HCT116 (cell line): ENCODE results near the gene HDAC8. TPM values are rescaled to one million over a fixed set of nuclear protein-coding genes. Genes with fewer than 3 reads are reported as not detected.

ENCODE experiments used
- ATAC-seq: fragments of 200-7000 bp; cut with Tn5 transposase; 2 replicates; pipeline ENCODE4 v1.9.1; 2020; ENCODE audit warnings: mild to moderate bottlenecking, moderate library complexity
- BruUV-seq: library from RNA; stranded (reverse); fragments of 400-500 nt; replicated peaks from 2 replicates; lab custom pipeline; 2021; lab: Mats Ljungman, UMichigan
- CTCF ChIA-PET: fragments of 300-600 bp; sonication (Branson Sonifier 250); formaldehyde crosslinking; loops from one replicate; lab custom pipeline; 2021; ENCODE audit warnings: antibody characterized with exemption; lab: Charles Lee
- POLR2A ChIA-PET: fragments of 300-600, 350-600 bp; sonication (Branson Sonifier 250); formaldehyde crosslinking; loops from one replicate; lab custom pipeline; 2021; ENCODE audit warnings: antibody characterized with exemption; lab: Charles Lee
- RAD21 ChIA-PET, 2 experiments: fragments of 300-600 bp; sonication (Branson Sonifier 250); formaldehyde crosslinking; loops; one replicate each; lab custom pipeline; 2023; ENCODE audit warnings: low total read pairs in 2 of 2; ENCODE audit not compliant: uncharacterized antibody in 2 of 2, unreplicated experiment in 2 of 2, low non-redundant PET in 1 of 2; lab: Charles Lee
- DNase-seq: peaks from one replicate; pipeline ENCODE4 v3.0.0-alpha.2; 2010; ENCODE audit warnings: low read depth, low spot score
- H2AFZ ChIP-seq: fragments of 200-600 bp; shearing (Covaris generic), sonication (generic); 2 replicates; pipeline ENCODE4 v1.6.1; 2017; ENCODE audit warnings: low read depth, mixed run types, mixed read lengths, antibody characterized with exemption, low read length; ENCODE audit not compliant: poor library complexity, severe bottlenecking
- H3K27ac ChIP-seq: 2 replicates; pipeline ENCODE4 v1.5.1; 2012; ENCODE audit warnings: low read depth, low read length
- H3K27me3 ChIP-seq: fragments of 200-600 bp; sonication (generic); 2 replicates; pipeline ENCODE4 v1.6.1; 2016; ENCODE audit warnings: mixed run types, low read length, mixed read lengths; ENCODE audit not compliant: insufficient read depth
- H3K36me3 ChIP-seq, 2 experiments: fragments of 200-500 bp in 1 of 2; fragments of 200-600 bp in 1 of 2; sonication (Bioruptor generic) in 1 of 2; sonication (generic) in 1 of 2; 2 replicates each; pipeline versions ENCODE4 v1.5.1 to v1.6.1; 2014 to 2016; ENCODE audit warnings: low read length in 2 of 2, inconsistent platforms in 1 of 2, mixed read lengths in 1 of 2, mixed run types in 1 of 2; ENCODE audit not compliant: insufficient read depth in 2 of 2, control insufficient read depth in 1 of 2
- H3K4me1 ChIP-seq, 2 experiments: fragments of 200-600 bp in 1 of 2; sonication (generic) in 1 of 2; 2 replicates each; pipeline versions ENCODE4 v1.5.1 to v1.6.1; 2012 to 2017; ENCODE audit warnings: low read length in 2 of 2, inconsistent platforms in 1 of 2, mild to moderate bottlenecking in 1 of 2, mixed read lengths in 1 of 2, mixed run types in 1 of 2, moderate library complexity in 1 of 2; ENCODE audit not compliant: insufficient read depth in 2 of 2, control insufficient read depth in 1 of 2
- H3K4me2 ChIP-seq: fragments of 200-600 bp; sonication (generic); 2 replicates; pipeline ENCODE4 v1.6.1; 2017; ENCODE audit warnings: mixed run types, low read length, mixed read lengths
- H3K4me3 ChIP-seq, 2 experiments: fragments of 200-600 bp in 1 of 2; sonication (generic) in 1 of 2; replicated peaks in 1 of 2; 2 replicates each; pipeline ENCODE4 v1.5.1; 2011 to 2016; ENCODE audit warnings: low read length in 2 of 2, control low read depth in 1 of 2, low read depth in 1 of 2, mild to moderate bottlenecking in 1 of 2, mixed read lengths in 1 of 2, mixed run types in 1 of 2
- H3K79me2 ChIP-seq: fragments of 200-600 bp; sonication (generic); 2 replicates; pipeline ENCODE4 v1.6.1; 2017; ENCODE audit warnings: mild to moderate bottlenecking, mixed run types, low read length, moderate library complexity, mixed read lengths; ENCODE audit not compliant: insufficient read depth
- H3K9ac ChIP-seq: fragments of 200-600 bp; sonication (generic); 2 replicates; pipeline ENCODE4 v1.6.1; 2016; ENCODE audit warnings: low read length, mixed read lengths
- H3K9me2 ChIP-seq: fragments of 200-600 bp; sonication (generic), shearing (Covaris generic); 2 replicates; pipeline ENCODE4 v1.6.1; 2017; ENCODE audit warnings: mixed run types, mild to moderate bottlenecking, moderate library complexity; ENCODE audit not compliant: insufficient read depth
- H3K9me3 ChIP-seq, 2 experiments: fragments of 200-500 bp in 1 of 2; fragments of 200-600 bp in 1 of 2; sonication (Bioruptor generic) in 1 of 2; sonication (generic) in 1 of 2; 2 replicates each; pipeline ENCODE4 v1.6.1; 2014 to 2017; ENCODE audit warnings: low read length in 2 of 2, mixed read lengths in 2 of 2, inconsistent platforms in 1 of 2, low read depth in 1 of 2, mild to moderate bottlenecking in 1 of 2, mixed run types in 1 of 2, moderate library complexity in 1 of 2; ENCODE audit not compliant: control insufficient read depth in 1 of 2, insufficient read depth in 1 of 2
- H4K20me1 ChIP-seq: fragments of 200-600 bp; sonication (generic), shearing (Covaris generic); 2 replicates; pipeline ENCODE4 v1.6.1; 2017; ENCODE audit warnings: mixed run types, mild to moderate bottlenecking, moderate library complexity; ENCODE audit not compliant: insufficient read depth
- CBX3 ChIP-seq: IDR thresholded peaks from 2 replicates; pipeline ENCODE4 v1.6.1; 2012; ENCODE audit warnings: low read depth
- JUND ChIP-seq: IDR thresholded peaks from 2 replicates; pipeline ENCODE4 v1.6.1; 2012
- MAX ChIP-seq: IDR thresholded peaks from 2 replicates; pipeline ENCODE4 v1.6.1; 2012
- POLR2AphosphoS5 ChIP-seq: IDR thresholded peaks from 2 replicates; pipeline ENCODE4 v1.6.1; 2011; ENCODE audit warnings: mild to moderate bottlenecking, low read depth, low read length, moderate library complexity
- RAD21 ChIP-seq: IDR thresholded peaks from 2 replicates; pipeline ENCODE4 v1.6.1; 2012; ENCODE audit warnings: low read depth, mild to moderate bottlenecking
- SIN3A ChIP-seq: IDR thresholded peaks from 2 replicates; pipeline ENCODE4 v1.6.1; 2012; ENCODE audit warnings: low read depth
- SP1 ChIP-seq: IDR thresholded peaks from 2 replicates; pipeline ENCODE4 v1.6.1; 2012; ENCODE audit warnings: low read depth
- TCF7L2 ChIP-seq: IDR thresholded peaks from 2 replicates; pipeline ENCODE4 v1.7.0; 2011; ENCODE audit warnings: borderline replicate concordance, inconsistent platforms; ENCODE audit not compliant: insufficient read depth, insufficient read length; ENCODE audit errors: extremely low read depth
- ZNF274 ChIP-seq: fragments of 200-500 bp; sonication (Bioruptor generic); IDR thresholded peaks from 2 replicates; pipeline ENCODE4 v1.6.1; 2014; ENCODE audit warnings: mild to moderate bottlenecking, low read depth, low read length, inconsistent platforms
- intact Hi-C: fragments of 100-400 bp; cut with micrococcal nuclease; formaldehyde crosslinking; loops from 2 replicates; pipeline ENCODE4 v1.10.0; 2022
- total RNA-seq: library from RNA; stranded (reverse); gene quantifications from one replicate; pipeline ENCODE4 v1.2.1, GENCODE V29; 2021; ENCODE audit not compliant: unreplicated experiment

Gene HDAC8
- total RNA-seq, 1 experiment from 2014 or later: 24.1 TPM

- H3K9me3 ChIP-seq: no peaks in the 10 kb centered on the region
- H3K9me2 ChIP-seq: no peaks in the 10 kb centered on the region
- H3K9ac ChIP-seq: peak overlapping the region; percentile 50
- no TSS peak for BruUV-seq
- TF ChIP-seq CBX3 (peak; percentile 52; the same call in 1 of the 2 replicates), POLR2AphosphoS5 (0 out of 2 replicates have a peak, but pooled peaks have one; percentile 14), MAX (peak; percentile 37; the same call in 1 of the 2 replicates), SP1 (peak; percentile 88), ZNF274 (no peak), JUND (peak; percentile 27), SIN3A (no peak), RAD21 (0 out of 2 replicates have a peak, but pooled peaks have one; percentile 2), TCF7L2 (peak; percentile 14)
- TF ChIP-seq, all 23 proteins: peak for 7
- H3K4me2 ChIP-seq: peak overlapping the region; percentile 84
- POLR2A ChIA-PET: interaction anchor here (1.4 kb wide), 1 partner anchor 30 kb away, joined by 3 read pairs; the partner anchor contains the start of gene RPS4X
- CTCF ChIA-PET: interaction anchor here (2.0 kb wide), 1 partner anchor 9 kb away, joined by 5 read pairs; no protein-coding TSS in a partner anchor
- RAD21 ChIA-PET: interaction anchor here in 1 of 2 experiments (0.5 kb wide), 1 partner anchor 62 kb away, joined by 3 read pairs; no protein-coding TSS in a partner anchor
- no peaks in the 10 kb centered on the region for H4K20me1 ChIP-seq
- H3K27ac ChIP-seq: no peak overlapping the region
- H2AFZ ChIP-seq: no peak overlapping the region
- H3K4me1 ChIP-seq: peaks cover 2 to 22% of the 10 kb centered on the region in 2 experiments; a peak in 3 of 4 replicates
- ATAC-seq (peak; percentile 66), DNase-seq (peak; percentile 22)
- no peaks in the 10 kb centered on the region for H3K79me2 ChIP-seq
- peak overlapping the region; percentile 51 to 60 for H3K4me3 ChIP-seq
- H3K36me3 ChIP-seq: no peaks in the 10 kb centered on the region
- intact Hi-C loops: loop anchor here (10.0 kb wide), 1 partner anchor 238 kb away; no protein-coding TSS in a partner anchor
- H3K27me3 ChIP-seq: no peaks in the 10 kb centered on the region; the same call in 1 of the 2 replicates
Observed at GRCh38 chrX:72306851-72307645, 265.6 kb downstream of the HDAC8 start.
